Measurements from ENCODE around the gene PEX7.

DNA sequence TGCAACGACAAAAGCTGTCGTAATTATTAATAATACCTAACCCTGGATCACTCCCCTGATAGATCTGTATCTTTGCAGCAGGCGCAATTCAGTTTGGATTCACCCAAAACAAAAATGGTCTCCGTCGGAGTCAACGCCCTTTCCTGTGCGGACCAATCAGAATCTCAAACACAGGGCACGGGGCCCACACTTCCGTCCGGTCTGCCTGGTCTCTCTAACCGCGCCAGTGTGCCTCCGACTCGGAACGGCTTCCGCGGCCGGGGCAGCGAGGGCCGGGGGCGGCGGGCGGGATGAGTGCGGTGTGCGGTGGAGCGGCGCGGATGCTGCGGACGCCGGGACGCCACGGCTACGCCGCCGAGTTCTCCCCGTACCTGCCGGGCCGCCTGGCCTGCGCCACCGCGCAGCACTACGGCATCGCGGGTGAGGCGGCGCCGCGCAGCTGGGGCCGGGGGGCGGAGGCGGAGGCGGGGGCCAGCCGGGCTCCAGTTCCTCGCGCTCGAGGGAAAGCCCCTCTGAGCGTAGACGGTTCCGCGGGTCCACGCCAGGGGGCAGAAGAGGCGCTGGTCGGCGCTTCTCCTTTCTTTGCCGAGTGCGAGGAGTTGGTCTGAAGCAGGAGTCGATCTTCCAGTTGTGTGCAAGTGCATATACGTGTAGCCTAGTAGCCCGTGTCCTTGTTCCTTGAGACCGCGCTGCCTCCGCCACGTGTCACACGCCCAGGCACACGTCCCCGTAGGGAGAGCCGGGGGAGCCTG is at the start of gene PEX7:
- TF ChIP-seq, protein P1, sequence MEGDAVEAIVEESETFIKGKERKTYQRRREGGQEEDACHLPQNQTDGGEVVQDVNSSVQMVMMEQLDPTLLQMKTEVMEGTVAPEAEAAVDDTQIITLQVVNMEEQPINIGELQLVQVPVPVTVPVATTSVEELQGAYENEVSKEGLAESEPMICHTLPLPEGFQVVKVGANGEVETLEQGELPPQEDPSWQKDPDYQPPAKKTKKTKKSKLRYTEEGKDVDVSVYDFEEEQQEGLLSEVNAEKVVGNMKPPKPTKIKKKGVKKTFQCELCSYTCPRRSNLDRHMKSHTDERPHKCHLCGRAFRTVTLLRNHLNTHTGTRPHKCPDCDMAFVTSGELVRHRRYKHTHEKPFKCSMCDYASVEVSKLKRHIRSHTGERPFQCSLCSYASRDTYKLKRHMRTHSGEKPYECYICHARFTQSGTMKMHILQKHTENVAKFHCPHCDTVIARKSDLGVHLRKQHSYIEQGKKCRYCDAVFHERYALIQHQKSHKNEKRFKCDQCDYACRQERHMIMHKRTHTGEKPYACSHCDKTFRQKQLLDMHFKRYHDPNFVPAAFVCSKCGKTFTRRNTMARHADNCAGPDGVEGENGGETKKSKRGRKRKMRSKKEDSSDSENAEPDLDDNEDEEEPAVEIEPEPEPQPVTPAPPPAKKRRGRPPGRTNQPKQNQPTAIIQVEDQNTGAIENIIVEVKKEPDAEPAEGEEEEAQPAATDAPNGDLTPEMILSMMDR (IDR thresholded peaks at IDR 0.05): peak; percentile 43 to 80 (median 66)
- peak in 1 of 2 donors; percentile 51 for TF ChIP-seq EP300 (IDR thresholded peaks at IDR 0.05)

All from tibial nerve (tissue), 4 donors.